ENCODE data around the gene SH2D5. TPM values are rescaled to one million over a fixed set of nuclear protein-coding genes. Genes with fewer than 3 reads are reported as not detected.

SH2D5 gene
- total RNA-seq, 1 experiment from 2014 or later, result 8.7 TPM

DNA sequence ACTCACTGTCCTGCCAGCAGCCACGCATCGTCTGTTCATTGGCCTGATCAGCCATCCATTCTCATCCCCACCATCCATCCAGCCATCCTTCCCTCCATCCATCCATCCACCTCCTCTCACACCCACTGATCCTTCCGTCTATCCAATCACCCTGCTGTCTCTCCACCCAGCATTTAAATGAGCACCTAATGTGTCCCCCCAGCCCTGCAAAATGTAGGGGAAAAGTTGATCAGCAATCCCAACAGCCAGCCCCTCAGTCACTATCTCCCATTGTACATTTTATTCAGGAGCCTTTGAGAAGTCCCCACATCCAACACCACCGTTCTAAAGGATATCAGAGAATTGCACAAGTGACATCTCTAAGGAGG, 60.3 kb downstream of the SH2D5 start:
- no peak overlapping the region for H3K27ac Mint-ChIP-seq
- no peak overlapping the region for H3K27ac ChIP-seq (ENCODE audit: insufficient read length, low read depth, low read length)

More for the DNA sequence above, 60.3 kb downstream of the SH2D5 start:
- Mint-ChIP-seq H3K4me1 (no peaks in the 10 kb centered on the region), H3K27me3 (ENCODE audit: low read depth) (peaks cover 1% of the 10 kb centered on the region; the same call in 1 of the 2 replicates), H3K9me3 (peaks cover 0 to 2% of the 10 kb centered on the region in 2 experiments; a peak in 1 of 5 replicates), H3K4me3 (no peak overlapping the region), H3K36me3 (ENCODE audit: insufficient read depth in 1 of 3, low read depth in 3 of 3) (peaks cover 0 to 12% (median 0%) of the 10 kb centered on the region in 3 experiments; a peak in 3 of 7 replicates)
- Histone ChIP-seq H2AK5ac (ENCODE audit: insufficient read length, low read length) (no peak overlapping the region), H2AFZ (ENCODE audit: low read length) (no peak overlapping the region), H3T11ph (ENCODE audit: low read length) (no peak overlapping the region), H3K4me1 (ENCODE audit: insufficient read depth, low read length) (no peaks in the 10 kb centered on the region), H3K9ac (ENCODE audit: extremely low read depth, insufficient read length, low read length) (no peak overlapping the region), H3K9me3 (ENCODE audit: control insufficient read depth, low read depth, low read length) (no peaks in the 10 kb centered on the region), H4K20me1 (ENCODE audit: control insufficient read depth, insufficient read depth, insufficient read length) (no peaks in the 10 kb centered on the region), H2BK15ac (ENCODE audit: low read depth, low read length) (no peak overlapping the region), H3K27me3 (ENCODE audit: insufficient read depth, low read length) (no peaks in the 10 kb centered on the region), H4K8ac (replicated peaks; ENCODE audit: insufficient read length, low read depth, low read length) (no peak overlapping the region), H3K79me1 (ENCODE audit: insufficient read depth, low read depth, low read length, poor library complexity, severe bottlenecking) (no peaks in the 10 kb centered on the region), H3K56ac (ENCODE audit: insufficient read length, low read depth, low read length) (no peak overlapping the region), H4K5ac (ENCODE audit: insufficient read length, low read depth, low read length) (no peak overlapping the region), H3K79me2 (ENCODE audit: insufficient read depth, low read length) (no peaks in the 10 kb centered on the region), H3K18ac (ENCODE audit: insufficient read length, low read depth, low read length) (no peak overlapping the region), H3K4me2 (ENCODE audit: insufficient read depth, insufficient read length, low read length) (no peak overlapping the region), H3K23ac (ENCODE audit: insufficient read length, low read depth, low read length) (no peak overlapping the region), H2BK120ac (ENCODE audit: low read depth, low read length, poor library complexity, severe bottlenecking) (no peak overlapping the region), H3K14ac (ENCODE audit: insufficient read depth, low read length) (no peak overlapping the region), H4K91ac (ENCODE audit: insufficient read length, low read depth, low read length) (no peak overlapping the region), H2BK5ac (ENCODE audit: insufficient read length, low read length) (no peak overlapping the region), H2BK20ac (ENCODE audit: low read depth, low read length, poor library complexity, severe bottlenecking) (no peak overlapping the region), H3K4ac (ENCODE audit: low read depth, low read length) (no peak overlapping the region), H2BK12ac (ENCODE audit: insufficient read length, low read depth, low read length) (no peak overlapping the region), H3K23me2 (ENCODE audit: insufficient read length, low read depth, low read length, poor library complexity, severe bottlenecking) (no peaks in the 10 kb centered on the region)
- 100% methylated on average over 1 of the region's 4 CpGs for WGBS (ENCODE audit: extremely low coverage, insufficient read length, low lambda C conversion rate)
- no peak for DNase-seq
- TF ChIP-seq, protein P1, sequence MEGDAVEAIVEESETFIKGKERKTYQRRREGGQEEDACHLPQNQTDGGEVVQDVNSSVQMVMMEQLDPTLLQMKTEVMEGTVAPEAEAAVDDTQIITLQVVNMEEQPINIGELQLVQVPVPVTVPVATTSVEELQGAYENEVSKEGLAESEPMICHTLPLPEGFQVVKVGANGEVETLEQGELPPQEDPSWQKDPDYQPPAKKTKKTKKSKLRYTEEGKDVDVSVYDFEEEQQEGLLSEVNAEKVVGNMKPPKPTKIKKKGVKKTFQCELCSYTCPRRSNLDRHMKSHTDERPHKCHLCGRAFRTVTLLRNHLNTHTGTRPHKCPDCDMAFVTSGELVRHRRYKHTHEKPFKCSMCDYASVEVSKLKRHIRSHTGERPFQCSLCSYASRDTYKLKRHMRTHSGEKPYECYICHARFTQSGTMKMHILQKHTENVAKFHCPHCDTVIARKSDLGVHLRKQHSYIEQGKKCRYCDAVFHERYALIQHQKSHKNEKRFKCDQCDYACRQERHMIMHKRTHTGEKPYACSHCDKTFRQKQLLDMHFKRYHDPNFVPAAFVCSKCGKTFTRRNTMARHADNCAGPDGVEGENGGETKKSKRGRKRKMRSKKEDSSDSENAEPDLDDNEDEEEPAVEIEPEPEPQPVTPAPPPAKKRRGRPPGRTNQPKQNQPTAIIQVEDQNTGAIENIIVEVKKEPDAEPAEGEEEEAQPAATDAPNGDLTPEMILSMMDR (conservative IDR thresholded peaks at IDR 0.05), result no peak

Measured in H9 (cell line).